WERI-Rb-1 (cell line): ENCODE results near the gene FBXL16.

Experiments used
- DNase-seq: peaks from one replicate; pipeline ENCODE4 v3.0.0-alpha.2; 2020
- H3K27ac ChIP-seq: fragments of 250-450 bp; sonication (Bioruptor Pico); 2 replicates; pipeline ENCODE4 v1.5.1; 2020; ENCODE audit warnings: mild to moderate bottlenecking, moderate library complexity
- H3K27me3 ChIP-seq: fragments of 250-450 bp; sonication (Bioruptor Pico); 2 replicates; pipeline ENCODE4 v1.5.1; 2021; ENCODE audit warnings: mild to moderate bottlenecking, low read depth, moderate library complexity; ENCODE audit not compliant: insufficient read depth, severe bottlenecking
- H3K36me3 ChIP-seq: fragments of 250-450 bp; sonication (Bioruptor Pico); 2 replicates; pipeline ENCODE4 v1.5.1; 2020; ENCODE audit warnings: mild to moderate bottlenecking, moderate library complexity
- H3K4me3 ChIP-seq: 2 replicates; pipeline ENCODE4 v1.5.1; 2011; ENCODE audit warnings: low read depth, mild to moderate bottlenecking, control low read depth, low read length
- H3K9me3 ChIP-seq: fragments of 250-450 bp; sonication (Bioruptor Pico); 2 replicates; pipeline ENCODE4 v1.5.1; 2021; ENCODE audit warnings: mild to moderate bottlenecking, moderate library complexity; ENCODE audit not compliant: severe bottlenecking
- TF ChIP-seq, protein P1 (sequence below): IDR thresholded peaks from 2 replicates; pipeline ENCODE4 v1.5.1; 2011; ENCODE audit warnings: low read depth, mild to moderate bottlenecking, control low read depth, inconsistent platforms, low read length

Gene FBXL16

DNA sequence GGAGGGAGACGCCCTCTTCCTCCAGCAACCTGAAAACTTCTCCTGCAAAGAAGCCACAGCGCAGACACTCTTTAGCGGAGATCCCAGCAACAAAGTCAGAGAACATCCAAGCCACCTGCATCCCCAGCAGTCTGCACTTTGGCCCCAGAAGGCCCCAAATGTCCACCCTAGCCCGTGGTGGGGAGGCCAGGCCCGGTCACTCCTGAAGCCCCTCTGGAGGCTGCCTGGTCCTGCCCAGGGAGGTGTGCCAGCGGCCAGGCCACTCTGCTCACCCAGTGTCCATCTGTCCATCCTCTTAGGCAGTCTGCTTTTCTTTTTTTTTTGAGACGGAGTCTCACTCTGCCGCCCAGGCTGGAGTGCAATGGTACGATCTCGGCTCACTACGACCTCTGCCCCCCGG is 26.7 kb upstream of the FBXL16 start:
- Histone ChIP-seq H3K27me3 (no peaks in the 10 kb centered on the region), H3K9me3 (no peaks in the 10 kb centered on the region), H3K27ac (no peak overlapping the region), H3K4me3 (no peak overlapping the region), H3K36me3 (peaks cover 42% of the 10 kb centered on the region)
- DNase-seq = no peak
- TF ChIP-seq, protein P1, sequence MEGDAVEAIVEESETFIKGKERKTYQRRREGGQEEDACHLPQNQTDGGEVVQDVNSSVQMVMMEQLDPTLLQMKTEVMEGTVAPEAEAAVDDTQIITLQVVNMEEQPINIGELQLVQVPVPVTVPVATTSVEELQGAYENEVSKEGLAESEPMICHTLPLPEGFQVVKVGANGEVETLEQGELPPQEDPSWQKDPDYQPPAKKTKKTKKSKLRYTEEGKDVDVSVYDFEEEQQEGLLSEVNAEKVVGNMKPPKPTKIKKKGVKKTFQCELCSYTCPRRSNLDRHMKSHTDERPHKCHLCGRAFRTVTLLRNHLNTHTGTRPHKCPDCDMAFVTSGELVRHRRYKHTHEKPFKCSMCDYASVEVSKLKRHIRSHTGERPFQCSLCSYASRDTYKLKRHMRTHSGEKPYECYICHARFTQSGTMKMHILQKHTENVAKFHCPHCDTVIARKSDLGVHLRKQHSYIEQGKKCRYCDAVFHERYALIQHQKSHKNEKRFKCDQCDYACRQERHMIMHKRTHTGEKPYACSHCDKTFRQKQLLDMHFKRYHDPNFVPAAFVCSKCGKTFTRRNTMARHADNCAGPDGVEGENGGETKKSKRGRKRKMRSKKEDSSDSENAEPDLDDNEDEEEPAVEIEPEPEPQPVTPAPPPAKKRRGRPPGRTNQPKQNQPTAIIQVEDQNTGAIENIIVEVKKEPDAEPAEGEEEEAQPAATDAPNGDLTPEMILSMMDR = no peak

DNA sequence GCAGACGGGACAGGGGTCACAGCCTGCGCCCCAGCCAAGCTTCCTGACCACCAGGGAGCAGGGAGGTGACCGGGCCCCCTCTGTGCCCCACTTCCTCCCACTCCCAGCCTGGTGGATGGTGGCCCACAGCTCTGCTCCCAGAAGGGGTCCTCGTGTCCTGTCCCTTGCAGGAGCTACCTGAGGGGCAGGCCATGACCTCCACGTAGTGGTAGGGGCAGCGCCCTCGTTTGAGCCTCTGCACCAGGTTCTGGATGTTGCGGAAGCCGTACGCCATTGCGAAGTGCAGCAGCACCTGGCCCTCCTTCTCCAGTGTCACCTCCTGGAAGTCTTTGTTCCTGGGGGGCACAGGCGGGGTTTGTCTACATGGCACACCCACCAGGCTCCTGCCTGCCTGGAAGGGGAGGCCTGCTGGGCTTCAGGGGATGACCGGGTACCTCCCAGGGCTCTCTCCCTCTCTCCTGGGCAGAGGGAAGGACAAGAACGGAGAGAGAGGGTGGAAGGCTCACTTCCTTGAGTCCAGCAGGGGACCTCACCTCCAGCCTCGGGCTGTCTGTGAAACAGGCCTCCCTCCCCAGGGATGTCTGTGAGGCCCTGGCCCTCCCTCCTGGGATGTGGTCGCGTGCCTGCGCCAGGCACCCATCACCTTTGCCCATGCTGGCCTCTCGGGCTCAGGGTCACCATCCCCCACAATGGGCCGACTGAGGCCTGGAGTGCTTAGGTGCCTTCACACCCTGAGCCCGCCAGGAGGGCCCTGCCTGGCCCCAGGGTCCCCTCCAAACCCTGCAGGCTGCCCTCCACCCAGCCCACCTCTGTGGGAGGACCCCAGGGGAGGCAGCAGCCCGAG is 25.3 kb upstream of the FBXL16 start:
- Histone ChIP-seq H3K27me3 (no peaks in the 10 kb centered on the region), H3K27ac (no peak overlapping the region), H3K36me3 (peaks cover 33% of the 10 kb centered on the region), H3K9me3 (no peaks in the 10 kb centered on the region), H3K4me3 (no peak overlapping the region)
- no peak for DNase-seq
- TF ChIP-seq, protein P1 = no peak

DNA sequence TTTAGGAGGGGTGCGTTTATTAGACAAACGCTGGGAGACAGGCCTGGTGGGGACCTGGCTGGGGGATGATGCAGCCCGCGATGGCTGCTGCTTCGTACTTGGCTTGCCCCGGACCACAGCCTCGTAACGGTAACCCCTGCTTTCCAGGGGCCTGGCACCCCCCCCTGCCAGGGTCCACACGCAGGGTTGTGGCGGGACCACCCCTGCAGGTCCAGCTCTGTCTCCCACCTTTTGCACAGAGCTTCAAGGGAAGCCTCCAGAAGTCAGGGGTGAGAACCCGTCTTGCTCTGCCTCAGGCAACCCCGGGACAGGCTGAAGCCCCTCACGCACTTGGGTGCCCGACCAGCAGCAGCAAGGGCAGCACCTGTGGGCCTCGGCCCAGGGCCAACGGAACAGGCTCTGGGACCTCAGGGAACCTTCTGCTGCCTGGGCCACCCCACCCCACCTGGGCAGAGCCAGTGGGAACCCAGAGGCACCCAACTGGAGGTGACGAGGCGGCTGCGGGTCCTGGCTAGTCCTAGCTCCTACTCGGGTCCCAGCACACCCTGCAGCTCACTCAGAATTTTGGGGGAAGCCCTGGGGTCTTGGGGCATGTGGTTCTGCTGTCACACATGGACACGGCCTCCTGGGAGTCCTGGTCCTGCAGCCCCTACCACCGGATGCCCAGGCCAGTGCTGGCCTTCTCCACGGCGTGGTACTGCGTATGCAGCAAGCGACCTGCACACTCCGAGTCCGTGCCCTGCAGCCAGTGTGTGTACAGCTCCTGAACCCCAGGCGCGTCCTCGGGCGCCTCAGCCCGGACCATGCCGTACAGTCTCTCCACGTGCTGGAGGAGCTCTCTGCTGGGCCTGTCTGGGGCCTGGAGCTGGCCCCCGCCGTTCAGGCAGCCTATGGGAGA is 24.4 kb upstream of the FBXL16 start:
- TF ChIP-seq, protein P1 = no peak
- DNase-seq = no peak
- Histone ChIP-seq H3K9me3 (no peaks in the 10 kb centered on the region), H3K36me3 (peaks cover 26% of the 10 kb centered on the region), H3K27me3 (no peaks in the 10 kb centered on the region), H3K4me3 (no peak overlapping the region), H3K27ac (no peak overlapping the region)

DNA sequence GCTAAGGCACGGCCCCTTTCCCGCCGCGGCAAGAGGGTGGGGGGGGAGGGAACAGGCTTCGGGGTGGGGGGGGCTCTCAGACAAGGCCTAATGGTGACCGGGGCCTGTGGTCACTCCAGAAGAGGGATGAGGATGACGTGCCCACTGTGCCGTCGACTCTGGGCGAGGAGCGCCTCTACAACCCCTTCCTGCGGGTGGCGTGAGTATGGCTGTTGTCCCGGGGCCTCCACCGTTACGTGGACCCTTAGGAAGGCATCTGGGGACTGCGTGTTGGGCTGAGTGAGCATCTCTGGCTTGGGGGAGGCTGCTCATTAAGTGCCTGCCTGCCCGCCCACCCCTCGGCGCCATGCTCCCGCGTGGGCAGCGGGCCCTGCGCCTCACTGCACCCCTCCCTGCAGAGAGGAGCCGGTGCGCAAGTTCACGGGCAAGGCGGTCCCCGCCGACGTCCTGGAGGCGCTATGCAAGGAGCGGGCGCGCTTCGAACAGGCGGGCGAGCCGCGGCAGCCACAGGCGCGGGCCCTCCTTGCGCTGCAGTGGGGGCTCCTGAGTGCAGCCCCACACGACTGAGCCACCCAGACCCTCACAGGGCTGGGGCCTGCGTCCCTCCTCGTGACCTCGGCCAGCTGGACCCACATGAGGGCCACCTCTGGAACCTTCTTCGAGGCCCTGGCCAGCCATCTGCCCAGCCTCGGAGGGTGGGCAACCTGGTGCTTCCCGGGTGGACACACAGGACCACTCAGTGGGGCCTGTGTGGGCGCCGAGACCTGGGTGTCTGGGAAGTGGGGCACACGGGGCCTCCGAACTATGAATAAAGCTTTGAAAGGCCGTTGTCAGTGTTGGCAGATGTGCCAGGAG is 23.5 kb upstream of the FBXL16 start:
- Histone ChIP-seq H3K9me3 (no peaks in the 10 kb centered on the region), H3K27ac (no peak overlapping the region), H3K36me3 (peaks cover 21% of the 10 kb centered on the region), H3K4me3 (peak overlapping the region; percentile 71), H3K27me3 (no peaks in the 10 kb centered on the region)
- TF ChIP-seq, protein P1 = no peak
- DNase-seq = no peak

DNA sequence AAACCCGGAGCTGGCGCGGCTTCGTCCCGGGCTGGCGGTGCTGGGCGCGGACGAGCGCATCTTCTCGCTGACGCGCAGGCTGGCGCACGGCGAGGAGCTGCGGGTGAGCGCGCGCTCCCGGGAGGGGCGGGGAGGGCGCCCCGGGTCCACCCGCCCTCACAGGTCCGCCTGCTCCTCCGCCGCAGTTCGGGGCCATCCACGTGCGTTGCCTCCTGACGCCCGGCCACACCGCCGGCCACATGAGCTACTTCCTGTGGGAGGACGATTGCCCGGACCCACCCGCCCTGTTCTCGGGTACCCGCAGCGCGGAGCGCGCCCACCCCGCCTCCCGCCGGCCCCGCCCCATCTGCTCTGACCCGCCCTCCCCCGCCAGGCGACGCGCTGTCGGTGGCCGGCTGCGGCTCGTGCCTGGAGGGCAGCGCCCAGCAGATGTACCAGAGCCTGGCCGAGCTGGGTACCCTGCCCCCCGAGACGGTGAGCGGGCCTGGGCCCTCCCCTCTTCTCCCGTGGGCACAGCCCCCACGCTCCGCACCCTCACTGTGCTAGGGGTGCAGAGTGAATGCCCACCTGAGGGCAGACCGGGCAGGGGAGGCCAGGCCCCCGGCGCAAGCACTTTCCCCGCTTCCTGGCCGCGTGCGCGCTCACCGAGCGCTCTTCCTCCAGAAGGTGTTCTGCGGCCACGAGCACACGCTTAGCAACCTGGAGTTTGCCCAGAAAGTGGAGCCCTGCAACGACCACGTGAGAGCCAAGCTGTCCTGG is 22.7 kb upstream of the FBXL16 start:
- peaks cover 14% of the 10 kb centered on the region for H3K36me3 ChIP-seq
- TF ChIP-seq, protein P1 = no peak
- H3K4me3 ChIP-seq = peak overlapping the region; percentile 71
- DNase-seq = peak; percentile 84
- no peaks in the 10 kb centered on the region for H3K9me3 ChIP-seq
- no peaks in the 10 kb centered on the region for H3K27me3 ChIP-seq
- H3K27ac ChIP-seq = peak overlapping the region; percentile 68
